ENCODE data around the gene UBE2E2. TPM values are rescaled to one million over a fixed set of nuclear protein-coding genes. Genes with fewer than 3 reads are reported as not detected.
"Not testable (repeated sequence)": the region's sequence is repeated elsewhere in the genome, so short reads cannot be mapped to it uniquely, and the experiment has no call there.

Gene UBE2E2
- total RNA-seq, 2 experiments from 2014 or later: 5.7 to 7.2 TPM

DNA sequence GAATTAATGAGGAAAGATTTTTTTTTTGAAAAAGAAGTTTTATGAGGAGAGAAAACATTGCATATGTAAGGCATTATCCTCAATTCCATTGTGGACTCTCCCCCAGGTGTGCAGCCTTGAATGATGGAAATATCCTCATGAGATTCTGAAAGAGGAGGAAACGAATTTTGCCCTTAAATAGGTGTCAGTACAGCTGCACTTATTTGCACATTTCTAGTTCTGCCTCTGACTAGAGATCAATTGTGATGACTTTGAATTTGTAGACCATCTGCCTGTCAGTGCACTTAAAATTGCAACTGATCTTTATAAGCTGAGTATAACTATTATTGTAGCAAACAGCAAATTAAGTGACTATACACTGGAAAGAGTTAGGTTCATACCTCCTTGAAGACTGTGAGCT is 141.8 kb downstream of the UBE2E2 start:
- H3K27me3 Mint-ChIP-seq: no peaks in the 10 kb centered on the region
- H3K36me3 Mint-ChIP-seq: peaks cover 7% of the 10 kb centered on the region
- H3K4me3 Mint-ChIP-seq: no peak overlapping the region
- ATAC-seq (ENCODE audit: low read depth) (no peak), DNase-seq (no peak)
- no peak overlapping the region for H3K27ac Mint-ChIP-seq
- POLR2A ChIA-PET: no interaction called here
- peaks cover 5% of the 10 kb centered on the region for H3K9me3 Mint-ChIP-seq
- H3K4me1 Mint-ChIP-seq: no peaks in the 10 kb centered on the region

DNA sequence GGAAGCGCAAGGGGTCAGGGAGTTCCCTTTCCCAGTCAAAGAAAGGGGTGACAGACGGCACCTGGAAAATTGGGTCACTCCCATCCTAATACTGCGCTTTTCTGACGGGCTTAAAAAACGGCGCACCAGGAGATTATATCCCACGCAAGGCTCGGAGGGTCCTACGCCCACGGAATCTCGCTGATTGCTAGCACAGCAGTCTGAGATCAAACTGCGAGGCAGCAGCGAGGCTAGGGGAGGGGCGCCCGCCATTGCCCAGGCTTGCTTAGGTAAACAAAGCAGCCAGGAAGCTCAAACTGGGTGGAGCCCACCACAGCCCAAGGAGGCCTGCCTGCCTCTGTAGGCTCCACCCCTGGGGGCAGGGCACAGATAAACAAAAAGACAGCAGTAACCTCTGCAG is 146.3 kb downstream of the UBE2E2 start:
- H3K4me3 Mint-ChIP-seq; H3K27ac Mint-ChIP-seq; H3K4me1 Mint-ChIP-seq; H3K36me3 Mint-ChIP-seq; DNase-seq; ATAC-seq (ENCODE audit: low read depth); POLR2A ChIA-PET; H3K27me3 Mint-ChIP-seq: not testable (repeated sequence)
- peaks cover 14% of the 10 kb centered on the region for H3K9me3 Mint-ChIP-seq

GRCh38 chr3:23356169-23356568 is 153.0 kb downstream of the UBE2E2 start:
- H3K27me3 Mint-ChIP-seq: no peaks in the 10 kb centered on the region
- POLR2A ChIA-PET: no interaction called here
- H3K9me3 Mint-ChIP-seq: peaks cover 9% of the 10 kb centered on the region
- no peak overlapping the region for H3K27ac Mint-ChIP-seq
- no peaks in the 10 kb centered on the region for H3K36me3 Mint-ChIP-seq
- ATAC-seq (ENCODE audit: low read depth): no peak
- no peaks in the 10 kb centered on the region for H3K4me1 Mint-ChIP-seq
- H3K4me3 Mint-ChIP-seq: no peak overlapping the region
- no peak for DNase-seq

DNA sequence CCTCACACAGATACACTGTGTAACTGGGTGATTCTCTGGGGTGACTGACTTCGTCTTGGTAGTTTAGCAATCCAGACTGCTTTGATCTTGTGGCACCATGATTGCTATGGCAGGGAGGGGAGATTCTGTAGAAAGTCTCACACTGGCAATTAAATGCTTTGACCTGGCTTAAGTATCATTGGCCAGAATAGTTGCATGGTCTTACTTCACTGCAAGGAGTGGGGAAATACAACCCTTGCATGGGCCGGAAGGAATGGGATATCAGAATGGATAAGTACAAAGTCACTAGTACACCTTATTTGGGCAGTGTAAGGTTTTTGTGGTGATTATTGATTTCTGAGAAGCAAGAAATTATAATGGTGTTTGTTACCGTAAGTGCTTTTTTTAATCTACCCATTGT is 153.8 kb downstream of the UBE2E2 start:
- Mint-ChIP-seq H3K27ac (no peak overlapping the region), H3K4me1 (no peaks in the 10 kb centered on the region), H3K36me3 (peaks cover under 1% of the 10 kb centered on the region), H3K9me3 (peaks cover 4% of the 10 kb centered on the region), H3K4me3 (no peak overlapping the region), H3K27me3 (no peaks in the 10 kb centered on the region)
- ATAC-seq (ENCODE audit: low read depth) (no peak), DNase-seq (no peak)
- POLR2A ChIA-PET: no interaction called here

DNA sequence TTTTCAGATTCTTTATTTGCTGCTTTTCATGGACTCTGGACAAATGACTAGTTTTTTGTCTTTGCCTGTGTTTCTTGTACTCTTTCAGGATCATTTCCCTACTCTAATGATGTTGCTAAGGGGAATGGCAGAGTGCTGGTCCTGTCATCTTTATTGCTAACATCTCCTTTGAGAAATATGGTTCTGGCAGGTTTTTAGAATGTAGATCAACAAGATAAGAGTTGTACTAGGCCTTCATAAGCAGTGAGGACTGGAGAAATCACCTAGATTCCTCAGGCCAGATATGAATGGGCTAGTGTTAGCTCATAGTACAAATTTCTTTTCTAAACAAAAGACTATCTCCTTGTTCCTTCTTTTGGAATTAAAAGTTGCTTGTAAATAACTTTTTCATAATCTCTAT is 156.0 kb downstream of the UBE2E2 start:
- DNase-seq (no peak), ATAC-seq (ENCODE audit: low read depth) (no peak)
- H3K27me3 Mint-ChIP-seq: no peaks in the 10 kb centered on the region
- H3K9me3 Mint-ChIP-seq: peaks cover 13% of the 10 kb centered on the region
- peaks cover 2% of the 10 kb centered on the region for H3K36me3 Mint-ChIP-seq
- no peak overlapping the region for H3K4me3 Mint-ChIP-seq
- POLR2A ChIA-PET: no interaction called here
- no peaks in the 10 kb centered on the region for H3K4me1 Mint-ChIP-seq
- no peak overlapping the region for H3K27ac Mint-ChIP-seq

GRCh38 chr3:23365066-23365465 is 161.9 kb downstream of the UBE2E2 start:
- peaks cover 18% of the 10 kb centered on the region for H3K9me3 Mint-ChIP-seq

GRCh38 chr3:23368731-23369130 is 165.6 kb downstream of the UBE2E2 start:
- Mint-ChIP-seq H3K4me3 (no peak overlapping the region), H3K36me3 (peaks cover 3% of the 10 kb centered on the region), H3K27ac (no peak overlapping the region), H3K9me3 (peaks cover 12% of the 10 kb centered on the region), H3K4me1 (no peaks in the 10 kb centered on the region), H3K27me3 (peaks cover 2% of the 10 kb centered on the region)
- ATAC-seq (ENCODE audit: low read depth) (no peak), DNase-seq (no peak)
- POLR2A ChIA-PET: no interaction called here

More at GRCh38 chr3:23365066-23365465, 161.9 kb downstream of the UBE2E2 start:
- ATAC-seq (ENCODE audit: low read depth) (no peak), DNase-seq (no peak)
- H3K4me3 Mint-ChIP-seq: no peak overlapping the region
- H3K36me3 Mint-ChIP-seq: peaks cover 2% of the 10 kb centered on the region
- no peaks in the 10 kb centered on the region for H3K4me1 Mint-ChIP-seq
- POLR2A ChIA-PET: no interaction called here
- no peak overlapping the region for H3K27ac Mint-ChIP-seq
- H3K27me3 Mint-ChIP-seq: peaks cover 2% of the 10 kb centered on the region

- Mint-ChIP-seq H3K36me3 (peaks cover 3% of the 10 kb centered on the region), H3K27ac (no peak overlapping the region), H3K4me1 (no peaks in the 10 kb centered on the region), H3K9me3 (peaks cover 3% of the 10 kb centered on the region), H3K4me3 (no peak overlapping the region), H3K27me3 (peaks cover 2% of the 10 kb centered on the region)
- DNase-seq: no peak
- POLR2A ChIA-PET: no interaction called here
- no peak for ATAC-seq (ENCODE audit: low read depth)
These were observed 169.2 kb downstream of the UBE2E2 start for GRCh38 chr3:23372285-23372684.

- Mint-ChIP-seq H3K9me3 (no peaks in the 10 kb centered on the region), H3K27me3 (no peaks in the 10 kb centered on the region), H3K4me3 (no peak overlapping the region), H3K4me1 (peaks cover 1% of the 10 kb centered on the region), H3K36me3 (peaks cover 2% of the 10 kb centered on the region), H3K27ac (no peak overlapping the region)
- DNase-seq (no peak), ATAC-seq (ENCODE audit: low read depth) (no peak)
- POLR2A ChIA-PET: interaction anchor here (0.6 kb wide), 1 partner anchor 65 kb away, joined by 3 read pairs; no protein-coding TSS in a partner anchor
These were observed 173.6 kb downstream of the UBE2E2 start for GRCh38 chr3:23376516-23377248.

GRCh38 chr3:23377928-23378672 is 175.0 kb downstream of the UBE2E2 start:
- POLR2A ChIA-PET: interaction anchor here (0.9 kb wide), 1 partner anchor 572 kb away, joined by 3 read pairs; no protein-coding TSS in a partner anchor
- ATAC-seq (ENCODE audit: low read depth): no peak

DNA sequence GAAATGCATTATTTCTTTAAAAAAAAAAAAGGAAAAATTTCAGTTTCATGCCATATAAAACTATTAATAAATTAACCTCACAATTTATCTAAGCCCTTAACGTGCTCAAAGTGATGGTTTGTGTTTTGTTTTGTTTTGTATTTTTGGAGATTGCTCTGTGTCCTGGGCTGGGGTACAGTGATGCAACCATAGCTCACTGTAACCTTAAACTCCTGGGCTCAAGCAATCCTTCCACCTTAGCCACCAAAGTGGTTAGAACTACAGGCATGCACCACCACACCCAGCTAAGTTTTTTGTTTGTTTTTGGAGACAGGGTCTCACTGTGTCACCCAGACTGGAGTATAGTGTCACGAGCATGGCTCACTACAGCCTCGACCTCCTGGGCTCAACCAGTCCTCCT is 180.7 kb downstream of the UBE2E2 start:
- ATAC-seq (ENCODE audit: low read depth) (no peak), DNase-seq (no peak)
- Mint-ChIP-seq H3K4me3 (no peak overlapping the region), H3K27ac (no peak overlapping the region), H3K36me3 (peaks cover 2% of the 10 kb centered on the region), H3K4me1 (no peaks in the 10 kb centered on the region), H3K27me3 (no peaks in the 10 kb centered on the region), H3K9me3 (no peaks in the 10 kb centered on the region)
- POLR2A ChIA-PET: no interaction called here

More at GRCh38 chr3:23377928-23378672, 175.0 kb downstream of the UBE2E2 start:
- Mint-ChIP-seq H3K4me1 (peaks cover 1% of the 10 kb centered on the region), H3K27me3 (no peaks in the 10 kb centered on the region), H3K4me3 (no peak overlapping the region), H3K36me3 (peaks cover 2% of the 10 kb centered on the region), H3K9me3 (no peaks in the 10 kb centered on the region), H3K27ac (no peak overlapping the region)
- no peak for DNase-seq

DNA sequence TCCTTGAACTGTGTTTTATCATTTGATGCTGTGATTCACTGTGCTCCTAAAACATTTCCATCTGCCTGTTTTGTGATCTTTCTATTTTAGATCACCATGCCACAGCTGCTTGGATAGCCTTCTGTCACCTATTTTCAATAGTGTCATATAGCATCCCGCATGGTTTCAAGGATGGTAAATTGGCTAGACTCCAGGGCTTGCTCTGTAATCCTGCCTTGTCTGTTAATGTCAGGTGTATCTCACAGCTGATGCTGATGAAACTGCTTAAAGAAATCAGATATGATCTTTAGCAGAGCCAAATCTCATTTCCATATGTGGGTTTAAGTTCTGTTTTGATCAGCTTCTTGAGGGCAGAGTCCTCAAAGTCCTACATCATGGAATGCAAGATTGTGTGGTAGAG is 182.2 kb downstream of the UBE2E2 start:
- DNase-seq (no peak), ATAC-seq (ENCODE audit: low read depth) (no peak)
- POLR2A ChIA-PET: no interaction called here
- Mint-ChIP-seq H3K27ac (no peak overlapping the region), H3K4me1 (no peaks in the 10 kb centered on the region), H3K9me3 (no peaks in the 10 kb centered on the region), H3K4me3 (no peak overlapping the region), H3K36me3 (no peaks in the 10 kb centered on the region), H3K27me3 (no peaks in the 10 kb centered on the region)

- Mint-ChIP-seq H3K9me3 (no peaks in the 10 kb centered on the region), H3K36me3 (no peaks in the 10 kb centered on the region), H3K27me3 (no peaks in the 10 kb centered on the region), H3K4me1 (peaks cover 3% of the 10 kb centered on the region), H3K4me3 (no peak overlapping the region), H3K27ac (no peak overlapping the region)
- POLR2A ChIA-PET: no interaction called here
- DNase-seq: no peak
- no peak for ATAC-seq (ENCODE audit: low read depth)
These were observed 184.3 kb downstream of the UBE2E2 start for GRCh38 chr3:23387286-23387918.

DNA sequence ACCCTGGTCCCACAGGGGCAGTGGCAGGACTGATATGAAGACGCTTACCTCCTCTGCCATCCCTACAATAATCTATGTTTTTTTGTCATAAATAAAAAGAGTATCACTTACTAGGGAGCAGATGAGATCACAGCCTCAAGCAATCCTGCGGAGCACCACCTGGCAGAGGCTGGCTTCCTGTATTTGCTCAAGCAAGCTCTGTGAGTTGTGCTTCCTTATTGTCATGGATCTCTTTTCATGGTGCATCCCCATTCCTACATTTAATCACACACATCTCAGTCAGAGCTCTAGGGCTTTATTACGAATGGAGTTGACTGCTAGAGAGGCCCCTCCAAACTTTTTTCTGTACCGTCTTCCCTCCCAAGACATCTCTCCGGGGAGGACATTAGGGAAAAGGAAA is 186.0 kb downstream of the UBE2E2 start:
- Mint-ChIP-seq H3K27ac (no peak overlapping the region), H3K4me3 (no peak overlapping the region), H3K4me1 (peaks cover 3% of the 10 kb centered on the region), H3K27me3 (no peaks in the 10 kb centered on the region), H3K9me3 (no peaks in the 10 kb centered on the region), H3K36me3 (no peaks in the 10 kb centered on the region)
- ATAC-seq (ENCODE audit: low read depth) (no peak), DNase-seq (no peak)
- POLR2A ChIA-PET: no interaction called here

Data from activated naive CD8-positive, alpha-beta T cell treated with anti-CD3 and anti-CD28 coated beads, Interleukin-2, amount 10 ng/mL, durations not matched to agents 7 days and 5 days (primary cell).